GM20431 (cell line): ENCODE measurements around the gene COX10.
"Not testable (repeated sequence)": the region's sequence is repeated elsewhere in the genome, so short reads cannot be mapped to it uniquely, and the experiment has no call there.

Source experiments
- in situ Hi-C: fragments of 300-500 bp; cut with MseI, MboI; formaldehyde crosslinking; loops from one replicate; pipeline ENCODE4 v1.15.0; 2020; ENCODE audit warnings: low sequenced_read_pairs; ENCODE audit not compliant: unreplicated experiment

Gene COX10

DNA sequence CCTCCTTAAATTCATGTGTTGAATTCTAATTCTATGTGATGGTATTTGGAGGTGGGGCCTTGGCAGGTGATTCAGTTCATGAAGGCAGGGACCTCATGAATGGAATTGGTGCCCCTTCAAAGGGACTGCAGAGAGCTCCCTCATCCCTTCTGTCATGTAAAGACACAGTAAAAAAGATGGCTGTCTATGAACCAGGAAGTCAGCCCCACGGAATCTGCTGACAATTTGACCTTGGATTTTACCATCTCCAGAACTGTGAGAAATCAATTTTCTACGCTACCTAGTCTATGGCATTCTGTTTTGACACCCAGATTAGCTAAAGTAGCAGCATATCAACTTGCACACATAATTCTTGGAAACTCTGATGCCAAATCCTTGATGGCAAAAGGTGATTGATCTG lies 165.7 kb downstream of the COX10 start:
- in situ Hi-C loops = not testable (repeated sequence)

DNA sequence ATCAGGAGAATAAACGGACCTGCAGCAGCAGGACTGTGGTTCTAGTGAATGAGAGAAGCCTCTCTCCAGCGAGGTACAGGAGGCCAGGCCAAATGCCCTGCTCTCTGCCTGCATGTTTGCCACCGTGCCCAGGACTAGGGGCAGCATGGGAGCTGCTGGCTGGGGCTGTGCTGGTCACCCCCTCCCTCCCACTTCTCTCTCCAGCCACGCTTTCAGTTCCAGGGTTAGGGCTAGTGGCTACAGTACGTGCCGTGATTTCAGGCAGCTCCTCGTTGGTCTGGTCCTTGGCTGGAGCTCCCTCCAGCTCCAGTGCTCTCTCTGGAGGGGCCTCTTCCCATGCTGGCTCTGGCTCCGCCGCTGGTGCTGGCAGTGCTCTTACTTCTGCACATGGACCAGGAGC lies 166.7 kb downstream of the COX10 start:
- in situ Hi-C loops = not testable (repeated sequence)

- in situ Hi-C loops = not testable (repeated sequence)
Measured at GRCh38 chr17:14236762-14237161, 167.5 kb downstream of the COX10 start, which contains the start of gene CDRT15. CDRT15 (minus strand) TSS chr17:14236862; CDS start chr17:14236833, 29 bp downstream.

GRCh38 chr17:14239271-14239670 lies 170.0 kb downstream of the COX10 start:
- in situ Hi-C loops = not testable (repeated sequence)

GRCh38 chr17:14245002-14245401 lies 175.7 kb downstream of the COX10 start:
- in situ Hi-C loops = no loop called here

- in situ Hi-C loops = no loop called here
Measured at GRCh38 chr17:14245629-14246028, 176.3 kb downstream of the COX10 start.
